Measurements from ENCODE around the gene OR52N5. TPM values are rescaled to one million over a fixed set of nuclear protein-coding genes. Genes with fewer than 3 reads are reported as not detected.

Gene OR52N5
- total RNA-seq, 1 donor from 2014 or later, result not detected

DNA sequence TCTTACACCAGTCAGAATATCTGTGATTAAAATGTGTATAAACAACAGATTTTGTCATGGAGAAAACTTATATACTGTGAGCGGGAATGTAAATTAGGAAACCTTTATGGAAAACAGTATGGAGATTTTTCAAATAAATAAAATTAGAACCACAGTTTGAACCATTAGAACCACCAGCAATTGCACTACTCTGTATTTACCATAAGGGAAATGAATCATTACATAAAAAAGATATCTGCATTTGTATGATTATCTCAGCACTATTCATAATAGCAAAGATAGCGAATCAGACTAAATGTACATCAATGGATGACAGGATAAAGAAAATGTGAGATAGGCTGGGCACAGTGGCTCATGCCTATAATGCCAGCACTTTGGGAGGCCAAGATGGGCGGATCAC lies 36.5 kb downstream of the OR52N5 start:
- peaks cover 4% of the 10 kb centered on the region for H3K36me3 Mint-ChIP-seq (ENCODE audit: unreplicated experiment)
- TF ChIP-seq, protein P1, sequence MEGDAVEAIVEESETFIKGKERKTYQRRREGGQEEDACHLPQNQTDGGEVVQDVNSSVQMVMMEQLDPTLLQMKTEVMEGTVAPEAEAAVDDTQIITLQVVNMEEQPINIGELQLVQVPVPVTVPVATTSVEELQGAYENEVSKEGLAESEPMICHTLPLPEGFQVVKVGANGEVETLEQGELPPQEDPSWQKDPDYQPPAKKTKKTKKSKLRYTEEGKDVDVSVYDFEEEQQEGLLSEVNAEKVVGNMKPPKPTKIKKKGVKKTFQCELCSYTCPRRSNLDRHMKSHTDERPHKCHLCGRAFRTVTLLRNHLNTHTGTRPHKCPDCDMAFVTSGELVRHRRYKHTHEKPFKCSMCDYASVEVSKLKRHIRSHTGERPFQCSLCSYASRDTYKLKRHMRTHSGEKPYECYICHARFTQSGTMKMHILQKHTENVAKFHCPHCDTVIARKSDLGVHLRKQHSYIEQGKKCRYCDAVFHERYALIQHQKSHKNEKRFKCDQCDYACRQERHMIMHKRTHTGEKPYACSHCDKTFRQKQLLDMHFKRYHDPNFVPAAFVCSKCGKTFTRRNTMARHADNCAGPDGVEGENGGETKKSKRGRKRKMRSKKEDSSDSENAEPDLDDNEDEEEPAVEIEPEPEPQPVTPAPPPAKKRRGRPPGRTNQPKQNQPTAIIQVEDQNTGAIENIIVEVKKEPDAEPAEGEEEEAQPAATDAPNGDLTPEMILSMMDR (IDR thresholded peaks at IDR 0.05; ENCODE audit: partially characterized antibody, unreplicated experiment), result no peak
- DNase-seq, result no peak
- no peaks in the 10 kb centered on the region for H3K27me3 Mint-ChIP-seq (ENCODE audit: unreplicated experiment)
- H3K9me3 Mint-ChIP-seq (ENCODE audit: unreplicated experiment), result no peaks in the 10 kb centered on the region
- no peak overlapping the region for H3K4me3 Mint-ChIP-seq (ENCODE audit: unreplicated experiment)
- no peaks in the 10 kb centered on the region for H3K4me1 Mint-ChIP-seq (ENCODE audit: low read depth, unreplicated experiment)
- no peak overlapping the region for H3K27ac Mint-ChIP-seq (ENCODE audit: unreplicated experiment)

DNA sequence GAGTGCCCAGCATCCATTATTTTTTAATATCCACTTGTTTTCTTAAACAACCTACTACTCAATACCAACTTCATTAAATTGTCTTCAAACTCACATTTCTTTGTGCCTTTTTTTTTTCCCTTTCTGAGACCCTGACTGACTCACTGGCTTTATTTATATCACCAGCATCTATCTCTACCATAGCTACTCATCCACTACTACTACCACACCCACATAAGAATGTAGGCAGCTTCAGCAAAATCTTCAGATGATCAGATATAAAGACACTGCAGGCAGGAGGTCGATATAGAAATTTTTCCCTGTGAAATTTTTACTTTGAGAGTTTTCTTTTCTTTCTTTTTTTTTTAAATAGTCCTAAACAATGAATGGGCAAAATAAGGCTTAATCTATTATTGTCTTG lies 44.7 kb downstream of the OR52N5 start:
- Mint-ChIP-seq H3K27me3 (ENCODE audit: unreplicated experiment) (peaks cover 2% of the 10 kb centered on the region), H3K9me3 (ENCODE audit: unreplicated experiment) (peaks cover 2% of the 10 kb centered on the region), H3K27ac (ENCODE audit: unreplicated experiment) (no peak overlapping the region), H3K36me3 (ENCODE audit: unreplicated experiment) (peaks cover 20% of the 10 kb centered on the region), H3K4me1 (ENCODE audit: low read depth, unreplicated experiment) (no peaks in the 10 kb centered on the region), H3K4me3 (ENCODE audit: unreplicated experiment) (no peak overlapping the region)
- TF ChIP-seq, protein P1 (IDR thresholded peaks at IDR 0.05; ENCODE audit: partially characterized antibody, unreplicated experiment), result no peak
- DNase-seq, result no peak

DNA sequence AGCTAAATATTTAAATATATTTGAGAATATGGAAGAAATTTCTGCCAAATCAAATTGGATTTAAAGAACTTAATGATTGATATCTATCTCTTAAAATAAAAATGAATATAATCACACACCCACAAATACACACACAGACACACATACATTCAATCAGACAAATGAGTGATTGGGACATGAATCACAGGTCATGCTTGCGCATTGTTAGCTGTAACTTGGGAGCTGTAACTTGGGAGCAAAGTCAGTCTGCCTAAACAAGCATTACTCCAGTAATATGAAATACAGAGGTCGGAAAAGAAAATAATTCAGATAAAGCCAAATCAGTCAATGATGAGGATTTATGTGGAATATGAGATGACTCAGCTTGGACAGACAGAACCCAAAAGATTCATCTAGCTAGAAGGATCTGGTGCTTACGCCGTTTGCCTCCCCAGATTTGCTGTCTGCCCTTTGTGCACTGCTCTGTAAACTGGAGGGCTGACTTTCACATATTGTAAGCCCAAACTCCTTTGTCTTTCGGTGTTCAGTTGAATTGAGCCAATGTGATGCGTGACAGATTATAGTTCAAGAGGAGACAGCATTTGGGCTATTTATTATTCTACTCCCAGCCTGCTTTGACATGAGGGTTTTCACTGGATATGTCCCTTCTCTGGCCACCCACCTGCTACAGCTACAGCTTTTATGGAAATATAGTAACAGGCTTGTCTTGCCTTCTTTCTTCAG lies 45.3 kb downstream of the OR52N5 start:
- no peaks in the 10 kb centered on the region for H3K4me1 Mint-ChIP-seq (ENCODE audit: low read depth, unreplicated experiment)
- TF ChIP-seq, protein P1 (IDR thresholded peaks at IDR 0.05; ENCODE audit: partially characterized antibody, unreplicated experiment), result no peak
- H3K27me3 Mint-ChIP-seq (ENCODE audit: unreplicated experiment), result peaks cover 2% of the 10 kb centered on the region
- no peak overlapping the region for H3K27ac Mint-ChIP-seq (ENCODE audit: unreplicated experiment)
- H3K9me3 Mint-ChIP-seq (ENCODE audit: unreplicated experiment), result peaks cover 2% of the 10 kb centered on the region
- peaks cover 20% of the 10 kb centered on the region for H3K36me3 Mint-ChIP-seq (ENCODE audit: unreplicated experiment)
- H3K4me3 Mint-ChIP-seq (ENCODE audit: unreplicated experiment), result no peak overlapping the region
- DNase-seq, result no peak

DNA sequence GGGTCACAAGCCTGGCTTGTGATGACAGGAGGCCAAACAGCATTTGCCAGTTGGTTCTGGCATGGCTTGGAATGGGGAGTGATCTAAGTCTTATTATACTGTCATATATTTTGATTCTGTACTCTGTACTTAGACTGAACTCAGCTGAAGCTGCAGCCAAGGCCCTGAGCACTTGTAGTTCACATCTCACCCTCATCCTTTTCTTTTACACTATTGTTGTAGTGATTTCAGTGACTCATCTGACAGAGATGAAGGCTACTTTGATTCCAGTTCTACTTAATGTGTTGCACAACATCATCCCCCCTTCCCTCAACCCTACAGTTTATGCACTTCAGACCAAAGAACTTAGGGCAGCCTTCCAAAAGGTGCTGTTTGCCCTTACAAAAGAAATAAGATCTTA lies 46.1 kb downstream of the OR52N5 start:
- H3K9me3 Mint-ChIP-seq (ENCODE audit: unreplicated experiment), result peaks cover 2% of the 10 kb centered on the region
- TF ChIP-seq, protein P1 (IDR thresholded peaks at IDR 0.05; ENCODE audit: partially characterized antibody, unreplicated experiment), result no peak
- H3K27ac Mint-ChIP-seq (ENCODE audit: unreplicated experiment), result no peak overlapping the region
- H3K27me3 Mint-ChIP-seq (ENCODE audit: unreplicated experiment), result peaks cover 2% of the 10 kb centered on the region
- H3K36me3 Mint-ChIP-seq (ENCODE audit: unreplicated experiment), result peaks cover 19% of the 10 kb centered on the region
- H3K4me1 Mint-ChIP-seq (ENCODE audit: low read depth, unreplicated experiment), result no peaks in the 10 kb centered on the region
- no peak for DNase-seq
- H3K4me3 Mint-ChIP-seq (ENCODE audit: unreplicated experiment), result no peak overlapping the region

DNA sequence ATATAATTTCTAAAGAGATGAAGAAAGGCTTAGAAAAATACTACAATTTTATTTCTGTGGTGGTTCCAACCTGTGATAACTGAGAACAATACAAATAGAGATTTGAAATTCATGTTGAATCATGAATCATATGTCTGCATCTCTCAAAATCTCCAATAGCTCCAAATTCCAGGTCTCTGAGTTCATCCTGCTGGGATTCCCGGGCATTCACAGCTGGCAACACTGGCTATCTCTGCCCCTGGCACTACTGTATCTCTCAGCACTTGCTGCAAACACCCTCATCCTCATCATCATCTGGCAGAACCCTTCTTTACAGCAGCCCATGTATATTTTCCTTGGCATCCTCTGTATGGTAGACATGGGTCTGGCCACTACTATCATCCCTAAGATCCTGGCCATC lies 46.8 kb downstream of the OR52N5 start, which contains the start of gene OR56B1:
Gene OR56B1 (plus strand): TSS at position 53 of the 400 bp plus-strand sequence. CDS start 69 bp downstream, at position 122.
- no peak within 1 kb of the TSS for H3K4me3 Mint-ChIP-seq (ENCODE audit: unreplicated experiment)
- peaks cover 14% of the 10 kb centered on the region for H3K36me3 Mint-ChIP-seq (ENCODE audit: unreplicated experiment)
- TF ChIP-seq, protein P1 (IDR thresholded peaks at IDR 0.05; ENCODE audit: partially characterized antibody, unreplicated experiment), result no peak

More for the DNA sequence above, 46.8 kb downstream of the OR52N5 start, which contains the start of gene OR56B1:
- DNase-seq, result no peak
- Mint-ChIP-seq H3K4me1 (ENCODE audit: low read depth, unreplicated experiment) (no peaks in the 10 kb centered on the region), H3K9me3 (ENCODE audit: unreplicated experiment) (peaks cover under 1% of the 10 kb centered on the region), H3K27me3 (ENCODE audit: unreplicated experiment) (peaks cover 2% of the 10 kb centered on the region), H3K27ac (ENCODE audit: unreplicated experiment) (no peak within 1 kb of the TSS)

All from glutamatergic neuron (in vitro differentiated cells).